ENCODE results near the gene FALEC.

Gene FALEC

DNA sequence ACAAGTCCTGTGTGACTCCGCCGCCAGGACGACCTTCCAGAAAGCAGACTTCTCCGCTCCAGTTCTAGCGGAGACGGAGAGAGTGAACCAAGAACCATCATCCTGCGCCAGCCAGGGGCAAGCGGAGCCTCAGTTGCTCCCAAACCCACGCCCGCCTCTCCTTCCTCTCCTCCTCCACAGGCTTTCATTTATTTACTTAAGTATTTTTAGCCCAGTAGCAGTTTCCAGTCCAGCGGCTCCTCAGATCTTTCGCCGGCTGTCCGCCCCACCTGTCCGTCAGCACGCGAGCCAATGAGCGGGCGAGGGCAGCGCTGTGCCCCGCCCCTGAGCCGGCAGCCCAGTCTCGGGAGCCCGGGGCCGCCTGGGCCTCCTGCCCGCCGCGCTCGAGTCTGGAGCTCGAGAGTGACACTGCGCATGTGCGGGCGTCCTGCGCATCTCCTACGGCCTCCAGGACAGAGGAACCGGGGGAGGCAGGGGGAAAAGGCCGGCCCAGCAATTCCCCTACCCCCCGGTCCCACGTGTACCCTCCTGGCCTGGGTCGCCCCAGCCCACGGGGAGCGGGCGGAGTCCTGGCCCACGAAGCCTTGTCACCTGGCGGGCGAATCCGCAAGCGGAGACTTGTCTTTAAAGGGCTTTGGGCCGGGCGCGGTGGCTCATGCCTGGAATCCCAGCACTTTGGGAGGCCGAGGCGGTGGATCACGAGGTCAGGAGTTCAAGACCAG, at the start of gene FALEC:
Gene FALEC, plus strand, starts transcription at position 425 of the 722 bp plus-strand sequence.
- DNase-seq = peak; percentile 59 to 83 (median 68)

DNA sequence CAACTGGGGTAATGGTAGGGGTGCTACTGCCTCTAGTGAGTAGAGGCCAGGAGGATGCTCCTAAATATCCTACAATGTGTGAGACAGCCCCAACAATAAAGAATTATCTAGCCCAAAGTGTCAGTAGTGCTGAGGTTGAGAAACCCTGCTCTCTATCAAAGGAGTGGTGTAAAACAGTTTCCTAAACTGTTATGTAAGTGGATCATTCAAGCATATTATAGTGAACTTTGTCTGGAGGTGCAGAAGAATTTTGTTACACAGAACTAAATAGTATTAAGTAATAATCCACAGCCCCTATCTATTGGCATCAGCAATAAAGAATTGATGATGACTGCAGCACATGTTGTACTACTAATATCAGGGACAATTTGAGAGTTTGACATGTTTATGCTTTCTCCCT, 48.6 kb upstream of the FALEC start:
- DNase-seq = no peak

DNA sequence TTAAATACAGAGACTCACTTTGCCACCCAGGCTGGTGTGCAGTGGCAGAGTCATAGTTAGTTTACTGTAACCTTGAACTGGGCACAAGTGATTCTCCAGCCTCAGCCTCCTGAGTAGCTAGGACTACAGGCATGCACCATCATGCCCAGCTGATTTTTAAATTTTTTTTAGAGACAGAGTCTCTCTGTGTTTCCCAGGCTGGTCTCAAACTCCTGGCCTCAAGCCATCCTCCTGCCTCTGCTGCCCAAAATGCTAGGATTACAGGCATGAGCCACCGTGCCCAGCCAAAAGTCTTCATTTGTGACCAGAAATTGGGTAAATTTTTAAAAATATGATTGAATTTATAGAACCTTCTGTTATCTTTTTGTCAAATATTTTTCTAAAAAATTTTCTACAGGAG, 46.3 kb upstream of the FALEC start:
- no peak for DNase-seq

DNA sequence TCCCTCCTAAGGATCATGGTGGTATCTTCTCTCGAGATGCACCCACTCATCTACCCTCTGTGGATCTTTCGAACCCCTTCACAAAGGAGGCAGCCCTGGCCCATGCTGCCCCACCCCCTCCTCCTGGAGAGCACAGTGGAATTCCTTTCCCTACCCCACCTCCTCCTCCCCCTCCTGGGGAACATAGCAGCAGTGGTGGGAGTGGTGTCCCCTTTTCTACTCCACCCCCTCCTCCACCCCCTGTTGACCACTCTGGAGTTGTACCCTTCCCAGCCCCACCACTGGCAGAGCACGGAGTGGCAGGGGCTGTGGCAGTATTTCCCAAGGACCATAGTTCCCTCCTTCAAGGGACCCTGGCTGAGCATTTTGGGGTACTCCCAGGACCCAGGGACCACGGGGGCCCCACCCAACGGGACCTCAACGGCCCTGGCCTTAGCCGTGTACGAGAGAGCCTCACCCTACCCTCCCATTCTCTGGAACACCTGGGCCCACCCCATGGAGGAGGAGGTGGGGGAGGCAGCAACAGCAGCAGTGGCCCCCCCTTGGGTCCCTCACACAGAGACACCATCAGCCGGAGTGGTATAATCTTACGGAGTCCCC, 42.9 kb upstream of the FALEC start:
- no peak for DNase-seq

DNA sequence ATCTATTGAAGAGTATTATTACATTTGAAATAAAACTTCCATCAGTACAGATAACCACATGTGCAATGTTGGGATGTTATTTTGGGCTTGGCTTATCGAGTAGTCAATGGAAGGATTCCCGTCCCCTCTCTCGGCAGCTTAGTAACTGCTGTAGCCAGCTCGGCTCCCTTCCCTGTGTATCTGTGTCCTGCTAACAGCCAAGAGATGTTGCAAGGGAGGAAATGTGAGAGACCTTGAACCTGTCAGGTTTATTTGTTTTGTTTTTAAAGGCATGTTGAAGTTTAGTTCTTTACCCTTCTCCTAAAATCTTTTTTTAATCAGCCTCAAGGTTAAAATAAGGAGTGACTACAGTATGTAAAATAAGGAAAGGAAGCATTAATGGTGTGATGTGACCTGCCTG, 41.9 kb upstream of the FALEC start:
- DNase-seq = no peak

DNA sequence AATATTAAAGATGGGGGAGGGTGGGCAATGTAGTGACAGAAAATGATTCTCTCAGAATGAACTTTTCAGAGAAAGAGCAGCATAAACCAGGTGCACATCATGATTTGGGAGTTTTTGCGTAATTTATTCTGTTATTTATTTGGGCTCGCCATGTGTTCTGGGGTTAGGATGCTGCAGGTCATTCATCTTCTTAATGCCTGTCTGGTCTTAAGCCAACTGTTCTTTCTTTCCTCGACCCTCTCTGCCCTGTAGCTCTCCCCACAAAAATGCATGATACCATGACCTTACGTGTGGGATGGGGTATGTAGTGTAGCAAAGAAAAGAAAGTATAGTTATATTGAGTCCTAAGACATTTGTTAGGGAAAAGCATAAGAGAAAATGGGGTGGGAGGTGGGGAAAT, 40.7 kb upstream of the FALEC start:
- no peak for DNase-seq

DNA sequence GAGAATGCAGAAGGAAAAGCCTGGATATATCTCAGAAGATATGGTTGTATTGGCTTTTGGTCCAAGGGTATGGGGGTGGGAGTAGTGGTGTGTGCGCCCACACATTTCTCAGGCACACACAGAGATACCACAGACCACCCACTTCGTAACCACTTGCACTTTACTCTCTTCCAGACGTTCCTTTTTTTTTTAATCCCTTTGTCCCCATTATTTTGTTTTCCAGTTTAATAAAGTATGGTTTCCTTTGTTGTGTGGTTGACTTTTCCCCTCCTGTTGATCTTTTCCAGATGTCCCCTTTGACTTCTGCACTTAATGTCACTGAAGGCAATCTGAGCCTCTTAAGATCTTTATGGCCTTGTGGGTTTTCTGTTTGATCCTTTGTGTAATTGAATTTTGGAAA, 38.8 kb upstream of the FALEC start:
- no peak for DNase-seq

DNA sequence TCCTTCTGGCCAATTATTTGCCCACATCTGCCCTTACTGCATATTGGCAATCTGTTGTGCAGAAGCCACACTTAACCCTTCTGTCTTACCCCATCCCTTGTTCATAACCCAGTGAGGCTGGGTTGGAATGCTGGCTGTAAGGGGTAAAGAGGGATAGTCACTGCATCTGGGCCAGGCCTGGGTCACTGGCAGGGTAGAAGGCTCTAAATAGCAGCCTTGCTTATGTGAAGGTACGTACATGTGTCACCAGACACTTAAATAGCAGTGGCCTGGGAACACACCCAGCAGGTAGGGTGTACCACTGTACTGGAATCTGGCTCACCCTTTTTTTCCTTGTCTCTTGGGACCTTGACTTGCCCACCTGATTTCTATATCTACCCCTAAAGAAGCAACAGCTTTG, 38.2 kb upstream of the FALEC start:
- DNase-seq = no peak

DNA sequence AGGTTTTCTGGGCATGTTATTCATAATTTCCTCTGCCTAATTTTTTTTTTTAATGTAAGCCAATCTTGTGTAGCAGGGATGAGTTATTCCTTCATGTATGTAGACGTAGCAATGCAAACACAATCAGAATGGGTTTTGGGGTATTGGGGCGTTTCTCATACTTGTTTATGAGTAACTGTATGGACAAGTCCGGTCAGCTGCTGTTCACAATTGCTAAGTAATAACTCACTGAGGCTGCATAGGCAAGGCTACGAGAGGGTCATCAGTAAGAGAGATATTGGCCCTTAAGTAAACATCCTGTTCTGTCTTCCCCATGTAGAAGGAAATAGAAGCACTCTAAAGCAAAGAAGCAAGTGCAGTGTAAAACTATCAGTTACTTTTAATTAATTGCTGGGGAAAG, 37.8 kb upstream of the FALEC start:
- DNase-seq = no peak

DNA sequence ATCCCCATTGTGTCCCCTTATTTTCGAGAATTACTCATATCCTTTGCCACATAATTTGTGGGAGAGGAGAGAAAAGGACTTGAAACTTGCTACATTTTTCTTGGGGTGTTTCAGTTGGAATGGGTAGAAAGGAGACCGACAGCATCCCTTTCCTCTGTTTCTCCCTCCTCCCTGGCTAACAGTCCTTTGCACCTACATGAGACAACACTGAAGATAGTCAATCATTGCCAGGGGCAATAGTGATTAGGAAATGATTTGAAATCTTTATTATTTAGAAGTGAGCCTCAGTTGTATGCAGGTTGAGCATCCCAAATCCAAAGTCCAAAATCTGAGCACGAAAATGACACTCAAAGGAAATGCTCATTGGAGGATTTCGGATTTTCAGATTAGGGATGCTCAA, 36.2 kb upstream of the FALEC start:
- no peak for DNase-seq

DNA sequence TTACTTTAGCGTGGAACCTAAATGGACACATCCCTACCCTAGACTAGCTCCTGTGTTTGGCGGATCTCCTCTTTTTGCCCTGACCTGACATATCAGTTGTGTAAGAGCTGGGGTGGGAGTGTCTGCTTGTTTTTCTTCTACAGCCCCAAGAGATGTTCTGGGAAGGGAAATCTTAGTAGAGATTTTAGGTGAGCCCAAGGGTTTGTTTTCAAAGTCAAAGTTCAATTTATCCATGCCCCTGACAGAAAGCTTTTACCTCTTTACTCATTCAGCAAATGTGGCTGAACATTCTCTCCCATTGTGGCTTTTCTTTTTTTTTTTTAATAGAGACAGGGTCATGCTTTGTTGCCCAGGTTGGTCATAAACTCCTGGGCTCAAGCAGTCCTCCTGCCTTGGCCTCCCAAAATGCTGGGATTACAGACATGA, 35.6 kb upstream of the FALEC start:
- no peak for DNase-seq

DNA sequence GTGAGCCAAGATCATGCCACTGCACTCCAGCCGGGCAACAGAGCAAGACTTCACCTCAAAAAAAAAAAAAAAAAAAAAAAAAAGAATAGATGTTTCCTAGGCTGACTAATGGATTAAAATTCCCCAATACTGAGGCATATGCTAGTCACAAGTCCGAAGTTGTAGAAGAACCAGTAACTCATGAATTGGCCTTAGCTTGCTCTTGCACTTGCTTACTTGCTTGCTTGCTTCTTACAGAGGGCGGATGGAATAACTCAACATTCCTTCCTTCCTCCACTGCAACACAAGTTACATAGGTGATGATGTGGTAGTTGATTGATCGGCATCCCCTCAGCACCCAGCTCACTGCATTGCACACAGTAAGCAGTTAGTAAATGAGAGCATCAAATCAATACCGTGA, 31.1 kb upstream of the FALEC start:
- no peak for DNase-seq

DNA sequence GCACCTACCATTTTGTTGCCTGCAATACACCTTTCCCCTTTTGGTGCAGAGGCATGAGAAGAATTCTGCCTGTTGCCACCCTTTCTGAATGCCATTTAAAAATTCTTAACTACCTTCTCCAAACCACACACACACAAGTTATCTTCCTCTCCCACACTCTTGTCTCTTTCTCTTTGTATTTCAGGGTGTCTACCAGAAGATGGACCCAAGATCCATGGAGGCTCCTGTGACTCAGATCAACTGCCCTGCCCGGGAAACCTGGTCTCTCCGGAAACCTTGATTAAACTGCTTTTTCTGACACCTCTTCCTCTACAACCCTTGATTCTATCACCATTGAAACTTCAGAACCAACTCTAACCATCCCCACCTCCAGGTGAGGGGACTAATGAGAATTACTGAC, 30.7 kb upstream of the FALEC start:
- no peak for DNase-seq

DNA sequence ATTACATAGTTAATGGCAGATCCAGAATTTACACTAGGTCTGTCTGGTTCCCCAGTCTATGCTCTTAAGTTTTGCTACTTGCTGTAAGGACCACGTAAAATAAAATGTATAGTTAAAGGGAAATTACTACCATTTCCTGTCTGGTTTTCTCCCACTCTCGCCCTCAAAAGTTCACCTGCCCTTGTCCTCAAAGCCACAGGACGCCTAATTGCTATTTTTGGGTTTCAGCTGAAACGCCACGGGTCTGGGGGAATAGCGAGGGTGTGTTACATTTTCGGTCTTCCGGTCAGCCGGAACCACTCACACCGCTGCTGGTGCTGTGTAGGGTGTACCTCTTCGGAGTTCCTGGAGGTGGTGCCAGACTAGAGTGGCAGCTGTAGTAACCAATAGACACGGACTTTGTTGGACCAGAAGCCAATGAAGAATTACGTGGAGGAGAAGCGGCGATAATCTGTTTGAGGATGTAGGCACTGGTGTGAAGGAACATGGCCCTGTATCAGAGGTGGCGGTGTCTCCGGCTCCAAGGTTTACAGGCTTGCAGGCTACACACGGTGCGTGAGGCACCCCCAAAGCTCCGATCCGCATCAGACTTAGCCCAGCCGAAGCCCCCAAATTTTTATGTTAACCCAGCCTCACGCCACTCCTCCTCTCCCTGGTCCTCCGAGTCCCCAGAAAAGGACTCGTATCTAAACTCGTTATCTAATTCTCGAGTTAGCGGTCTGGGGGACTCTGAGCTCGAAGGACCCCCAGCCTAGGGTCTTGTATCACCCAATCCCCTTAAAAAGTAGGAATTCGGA, 28.4 kb upstream of the FALEC start, which contains the start of gene TARS2:
Gene TARS2, plus strand, starts transcription at position 454 of the 797 bp plus-strand sequence. Its CDS starts 32 bp downstream, at position 486.
- DNase-seq = peak; percentile 68 to 86 (median 81)

DNA sequence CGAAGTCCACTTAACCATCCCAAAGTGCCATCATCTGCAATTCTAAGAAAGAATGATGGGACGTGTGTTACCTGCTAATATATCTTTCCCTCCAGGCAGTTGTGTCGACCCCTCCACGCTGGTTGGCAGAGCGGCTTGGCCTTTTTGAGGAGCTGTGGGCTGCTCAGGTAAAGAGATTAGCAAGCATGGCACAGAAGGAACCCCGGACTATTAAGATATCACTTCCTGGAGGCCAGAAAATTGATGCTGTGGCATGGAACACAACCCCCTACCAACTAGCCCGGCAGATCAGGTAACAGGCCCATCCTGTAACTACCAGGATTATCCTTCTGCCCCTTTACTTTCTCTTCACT, 27.8 kb upstream of the FALEC start:
- DNase-seq = peak in 1 of 4 experiments; percentile 5

DNA sequence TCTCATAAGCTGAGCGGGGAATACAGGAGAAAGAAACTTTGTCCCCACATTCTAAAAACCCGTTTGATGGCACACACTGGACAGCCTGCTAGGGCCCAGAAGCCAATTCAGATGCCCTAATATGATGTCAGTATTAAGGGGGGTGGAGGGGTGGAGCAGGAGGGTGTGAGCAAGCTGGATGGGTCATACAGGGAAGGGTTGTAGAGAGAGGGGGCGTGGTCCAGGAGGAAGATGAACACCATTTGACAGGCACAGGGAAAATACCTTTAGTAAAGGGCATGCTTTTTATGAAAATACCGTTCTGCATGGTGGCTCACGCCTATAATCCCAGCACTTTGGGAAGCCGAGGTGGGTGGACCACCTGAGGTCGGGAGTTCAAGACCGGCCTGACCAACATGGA, 22.4 kb upstream of the FALEC start:
- DNase-seq = no peak

DNA sequence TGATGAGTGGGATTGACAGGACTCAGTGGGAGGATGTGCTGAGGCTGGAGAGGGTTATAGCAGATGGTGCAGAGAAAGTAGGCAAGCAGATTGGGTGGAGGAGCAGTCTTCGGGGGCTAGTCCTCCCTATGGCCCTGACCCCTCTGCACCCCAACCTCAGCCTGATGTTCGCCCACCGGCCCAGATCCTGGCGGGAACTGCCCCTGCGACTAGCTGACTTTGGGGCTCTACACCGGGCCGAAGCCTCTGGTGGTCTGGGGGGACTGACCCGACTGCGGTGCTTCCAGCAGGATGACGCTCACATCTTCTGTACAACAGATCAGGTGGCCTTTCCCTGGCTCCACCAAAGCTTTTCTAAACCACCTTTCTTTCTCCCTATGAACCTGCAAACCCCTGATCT, 17.2 kb upstream of the FALEC start:
- no peak for DNase-seq

DNA sequence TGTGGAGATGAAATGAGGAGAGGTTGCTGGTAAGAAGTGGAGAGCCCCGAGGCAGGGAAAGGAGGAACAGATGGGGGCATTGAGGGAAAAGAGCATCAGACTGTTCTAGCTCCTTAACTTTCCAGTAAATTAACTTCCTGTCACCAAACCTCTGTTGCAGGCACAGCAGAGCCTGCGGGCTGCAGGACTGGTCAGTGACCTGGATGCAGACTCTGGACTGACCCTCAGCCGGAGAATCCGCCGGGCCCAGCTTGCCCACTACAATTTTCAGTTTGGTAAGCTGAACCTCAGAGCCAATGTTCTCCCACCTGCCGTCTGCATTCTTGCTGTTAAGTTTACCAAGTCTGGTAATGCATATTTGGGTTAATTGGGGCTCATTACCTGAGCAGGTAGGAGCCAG, 10.1 kb upstream of the FALEC start:
- DNase-seq = no peak

DNA sequence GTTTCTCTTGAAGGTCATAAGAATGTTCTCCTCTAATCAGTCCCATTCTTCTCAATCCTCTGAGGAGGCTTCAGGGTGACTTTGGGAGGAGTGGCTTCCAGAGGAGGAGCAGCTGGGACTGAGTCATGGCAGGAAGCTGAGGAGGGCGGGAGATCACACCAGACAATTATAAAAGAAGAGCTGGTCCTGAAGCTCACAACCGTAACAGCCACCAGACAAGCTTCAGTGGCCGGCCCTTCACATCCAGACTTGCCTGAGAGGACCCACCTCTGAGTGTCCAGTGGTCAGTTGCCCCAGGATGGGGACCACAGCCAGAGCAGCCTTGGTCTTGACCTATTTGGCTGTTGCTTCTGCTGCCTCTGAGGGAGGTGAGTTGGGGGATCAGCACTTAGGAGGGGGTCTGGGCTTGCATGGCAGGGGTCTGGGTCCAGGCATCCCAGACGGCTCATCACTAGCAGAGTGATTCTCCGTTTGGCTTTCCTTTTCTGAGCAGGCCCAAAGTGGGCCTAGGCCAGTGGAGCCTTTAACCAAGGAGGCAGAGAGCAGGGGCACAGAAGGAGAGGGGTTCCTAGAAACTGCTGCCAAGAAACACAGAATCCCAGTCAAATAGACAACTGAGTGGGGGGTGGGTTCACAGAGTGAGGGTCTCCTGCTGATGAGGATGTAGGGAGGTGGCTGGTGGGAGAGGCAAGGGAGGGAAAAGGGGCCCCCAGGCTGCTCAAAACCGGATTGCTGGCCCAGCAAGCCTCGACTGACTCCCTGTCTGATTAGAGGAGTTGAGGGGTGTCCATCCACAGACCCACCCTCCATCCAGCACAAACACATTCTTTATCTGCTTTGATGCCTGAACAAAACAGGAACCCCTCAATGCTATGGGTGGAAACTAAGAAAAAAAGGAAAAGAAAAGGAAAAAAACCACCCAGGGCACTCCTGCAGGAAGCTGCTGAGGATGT, 7.4 kb upstream of the FALEC start, which contains the start of gene ECM1:
Gene ECM1, plus strand, starts transcription at position 198 of the 953 bp plus-strand sequence. Its CDS starts 101 bp downstream, at position 299.
- no peak for DNase-seq

DNA sequence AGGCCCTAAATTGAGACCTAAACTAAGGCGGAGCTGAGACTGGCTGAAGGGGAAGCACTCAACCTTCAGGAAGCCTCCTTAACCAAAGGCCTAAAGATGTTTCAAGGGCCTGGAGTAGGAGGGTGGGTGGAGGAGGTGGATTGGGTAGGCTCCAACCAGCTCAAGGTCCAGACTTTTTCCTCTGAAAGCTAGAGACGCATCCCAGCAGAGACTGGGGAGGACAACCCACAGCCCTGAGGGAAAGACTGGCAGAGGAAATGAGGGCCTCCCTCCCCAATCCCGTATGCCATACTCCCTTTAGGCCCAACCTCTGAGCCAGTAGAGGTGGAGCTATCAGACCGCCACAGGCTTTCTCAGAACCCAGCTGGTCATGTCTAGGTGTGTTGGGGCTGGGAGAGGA, 6.6 kb upstream of the FALEC start:
- no peak for DNase-seq

DNA sequence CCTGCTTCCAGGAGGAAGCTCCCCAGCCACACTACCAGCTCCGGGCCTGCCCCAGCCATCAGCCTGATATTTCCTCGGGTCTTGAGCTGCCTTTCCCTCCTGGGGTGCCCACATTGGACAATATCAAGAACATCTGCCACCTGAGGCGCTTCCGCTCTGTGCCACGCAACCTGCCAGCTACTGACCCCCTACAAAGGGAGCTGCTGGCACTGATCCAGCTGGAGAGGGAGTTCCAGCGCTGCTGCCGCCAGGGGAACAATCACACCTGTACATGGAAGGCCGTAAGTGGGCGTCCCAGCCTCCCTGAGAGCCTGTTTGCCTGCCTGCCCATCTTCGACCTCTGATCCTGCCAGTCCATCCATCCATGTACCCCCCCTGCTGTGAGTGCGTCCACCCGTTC, 4.0 kb upstream of the FALEC start:
- no peak for DNase-seq

DNA sequence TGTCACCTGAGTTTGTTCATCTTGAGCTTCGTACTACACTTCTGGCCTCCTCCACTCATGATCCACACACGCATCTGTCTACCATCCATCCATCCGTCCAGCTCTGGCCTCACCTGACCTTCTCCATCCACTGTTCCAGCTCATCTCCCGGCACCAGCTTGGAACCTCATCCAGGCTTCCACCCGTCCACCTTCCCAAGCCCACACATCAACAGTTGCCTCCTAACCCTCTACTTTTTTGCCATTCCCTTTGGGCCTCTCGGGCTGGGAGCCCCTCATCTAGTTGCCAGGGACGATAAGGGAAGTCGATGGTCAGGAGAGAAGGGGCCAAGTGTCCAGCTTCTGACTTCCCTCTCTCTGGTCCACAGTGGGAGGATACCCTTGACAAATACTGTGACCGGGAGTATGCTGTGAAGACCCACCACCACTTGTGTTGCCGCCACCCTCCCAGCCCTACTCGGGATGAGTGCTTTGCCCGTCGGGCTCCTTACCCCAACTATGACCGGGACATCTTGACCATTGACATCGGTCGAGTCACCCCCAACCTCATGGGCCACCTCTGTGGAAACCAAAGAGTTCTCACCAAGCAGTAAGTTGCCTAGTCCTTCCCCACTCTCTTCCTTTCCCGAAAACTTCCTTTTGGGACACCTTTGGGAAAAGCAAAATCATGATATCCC, 3.4 kb upstream of the FALEC start:
- no peak for DNase-seq
